Measurements from ENCODE around the gene KIR3DL1.
"Not testable (repeated sequence)": the region's sequence is repeated elsewhere in the genome, so short reads cannot be mapped to it uniquely, and the experiment has no call there.

The KIR3DL1 gene

GRCh38 chr19:54816251-54816650 is at the start of gene KIR3DL1:
KIR3DL1 (plus strand) TSS chr19:54816468.
- H3K27ac ChIP-seq; intact Hi-C loops (cut with DNase I; ENCODE audit: low total_unique reads); H3K4me3 ChIP-seq; H3K4me1 ChIP-seq; H3K27me3 ChIP-seq; H3K36me3 ChIP-seq; DNase-seq: not testable (repeated sequence)
- peaks cover 0 to 14% (median 0%) of the 10 kb centered on the region in 3 donors for H3K9me3 ChIP-seq

- not testable (repeated sequence) for DNase-seq, H3K27ac ChIP-seq, H3K9me3 ChIP-seq, H3K4me1 ChIP-seq, H3K4me3 ChIP-seq, H3K36me3 ChIP-seq, H3K27me3 ChIP-seq
- intact Hi-C loops (cut with DNase I; ENCODE audit: low total_unique reads) = loop anchor here (5.0 kb wide), 1 partner anchor 78 kb away; no protein-coding TSS in a partner anchor
These were observed 46.6 kb upstream of the KIR3DL1 start, which contains the start of gene KIR2DL1 for GRCh38 chr19:54769646-54770045. KIR2DL1 (plus strand) TSS chr19:54769793; CDS start chr19:54769851, 58 bp downstream.

- H3K36me3 ChIP-seq, H3K4me1 ChIP-seq, H3K27me3 ChIP-seq, H3K4me3 ChIP-seq, H3K27ac ChIP-seq, DNase-seq, H3K9me3 ChIP-seq: not testable (repeated sequence)
- intact Hi-C loops (cut with DNase I; ENCODE audit: low total_unique reads) = loop anchor here (5.0 kb wide), 1 partner anchor 77 kb away; no protein-coding TSS in a partner anchor
These were observed 45.8 kb upstream of the KIR3DL1 start for GRCh38 chr19:54770511-54770910.

- H3K4me3 ChIP-seq, H3K27me3 ChIP-seq, H3K9me3 ChIP-seq, H3K36me3 ChIP-seq, H3K27ac ChIP-seq, DNase-seq, H3K4me1 ChIP-seq: not testable (repeated sequence)
- intact Hi-C loops (cut with DNase I; ENCODE audit: low total_unique reads) = loop anchor here (5.0 kb wide), 1 partner anchor 76 kb away; no protein-coding TSS in a partner anchor
These were observed 45.0 kb upstream of the KIR3DL1 start for GRCh38 chr19:54771018-54771960.

- not testable (repeated sequence) for H3K4me3 ChIP-seq, H3K9me3 ChIP-seq, H3K27ac ChIP-seq, H3K4me1 ChIP-seq, DNase-seq, H3K36me3 ChIP-seq, H3K27me3 ChIP-seq
- intact Hi-C loops (cut with DNase I; ENCODE audit: low total_unique reads) = loop anchor here (5.0 kb wide), 1 partner anchor 75 kb away; no protein-coding TSS in a partner anchor
These were observed 43.6 kb upstream of the KIR3DL1 start for GRCh38 chr19:54772666-54773065.

- H3K36me3 ChIP-seq; H3K9me3 ChIP-seq; H3K27me3 ChIP-seq; H3K27ac ChIP-seq; H3K4me1 ChIP-seq; DNase-seq; H3K4me3 ChIP-seq; intact Hi-C loops (cut with DNase I; ENCODE audit: low total_unique reads): not testable (repeated sequence)
These were observed 41.0 kb upstream of the KIR3DL1 start for GRCh38 chr19:54775095-54775815.

GRCh38 chr19:54775830-54776229 is 40.4 kb upstream of the KIR3DL1 start:
- H3K36me3 ChIP-seq; intact Hi-C loops (cut with DNase I; ENCODE audit: low total_unique reads); DNase-seq; H3K4me1 ChIP-seq; H3K27me3 ChIP-seq; H3K9me3 ChIP-seq; H3K4me3 ChIP-seq; H3K27ac ChIP-seq: not testable (repeated sequence)

GRCh38 chr19:54777851-54778250 is 38.4 kb upstream of the KIR3DL1 start:
- H3K4me1 ChIP-seq; intact Hi-C loops (cut with DNase I; ENCODE audit: low total_unique reads); H3K27me3 ChIP-seq; H3K27ac ChIP-seq; DNase-seq; H3K4me3 ChIP-seq; H3K9me3 ChIP-seq; H3K36me3 ChIP-seq: not testable (repeated sequence)

GRCh38 chr19:54778896-54779295 is 37.4 kb upstream of the KIR3DL1 start:
- H3K27me3 ChIP-seq; H3K36me3 ChIP-seq; H3K27ac ChIP-seq; intact Hi-C loops (cut with DNase I; ENCODE audit: low total_unique reads); H3K4me1 ChIP-seq; H3K9me3 ChIP-seq; DNase-seq; H3K4me3 ChIP-seq: not testable (repeated sequence)

GRCh38 chr19:54782916-54783315 is 33.4 kb upstream of the KIR3DL1 start:
- H3K27me3 ChIP-seq; H3K36me3 ChIP-seq; DNase-seq; H3K27ac ChIP-seq; H3K9me3 ChIP-seq; H3K4me3 ChIP-seq; intact Hi-C loops (cut with DNase I; ENCODE audit: low total_unique reads); H3K4me1 ChIP-seq: not testable (repeated sequence)

GRCh38 chr19:54786091-54786723 is 30.1 kb upstream of the KIR3DL1 start:
- H3K27me3 ChIP-seq; intact Hi-C loops (cut with DNase I; ENCODE audit: low total_unique reads); H3K4me3 ChIP-seq; H3K27ac ChIP-seq; H3K36me3 ChIP-seq; H3K9me3 ChIP-seq; DNase-seq; H3K4me1 ChIP-seq: not testable (repeated sequence)

- H3K27me3 ChIP-seq; intact Hi-C loops (cut with DNase I; ENCODE audit: low total_unique reads); H3K9me3 ChIP-seq; H3K36me3 ChIP-seq; DNase-seq; H3K27ac ChIP-seq; H3K4me3 ChIP-seq; H3K4me1 ChIP-seq: not testable (repeated sequence)
These were observed 28.1 kb upstream of the KIR3DL1 start for GRCh38 chr19:54788154-54788553.

Measured in tibial artery (tissue), 4 donors.